ENCODE data around the gene NAPA. TPM values are rescaled to one million over a fixed set of nuclear protein-coding genes. Genes with fewer than 3 reads are reported as not detected.
"Not testable (repeated sequence)": the region's sequence is repeated elsewhere in the genome, so short reads cannot be mapped to it uniquely, and the experiment has no call there.

NAPA gene
- polyA plus RNA-seq, 4 donors, result 91.6 to 163 (median 154) TPM

DNA sequence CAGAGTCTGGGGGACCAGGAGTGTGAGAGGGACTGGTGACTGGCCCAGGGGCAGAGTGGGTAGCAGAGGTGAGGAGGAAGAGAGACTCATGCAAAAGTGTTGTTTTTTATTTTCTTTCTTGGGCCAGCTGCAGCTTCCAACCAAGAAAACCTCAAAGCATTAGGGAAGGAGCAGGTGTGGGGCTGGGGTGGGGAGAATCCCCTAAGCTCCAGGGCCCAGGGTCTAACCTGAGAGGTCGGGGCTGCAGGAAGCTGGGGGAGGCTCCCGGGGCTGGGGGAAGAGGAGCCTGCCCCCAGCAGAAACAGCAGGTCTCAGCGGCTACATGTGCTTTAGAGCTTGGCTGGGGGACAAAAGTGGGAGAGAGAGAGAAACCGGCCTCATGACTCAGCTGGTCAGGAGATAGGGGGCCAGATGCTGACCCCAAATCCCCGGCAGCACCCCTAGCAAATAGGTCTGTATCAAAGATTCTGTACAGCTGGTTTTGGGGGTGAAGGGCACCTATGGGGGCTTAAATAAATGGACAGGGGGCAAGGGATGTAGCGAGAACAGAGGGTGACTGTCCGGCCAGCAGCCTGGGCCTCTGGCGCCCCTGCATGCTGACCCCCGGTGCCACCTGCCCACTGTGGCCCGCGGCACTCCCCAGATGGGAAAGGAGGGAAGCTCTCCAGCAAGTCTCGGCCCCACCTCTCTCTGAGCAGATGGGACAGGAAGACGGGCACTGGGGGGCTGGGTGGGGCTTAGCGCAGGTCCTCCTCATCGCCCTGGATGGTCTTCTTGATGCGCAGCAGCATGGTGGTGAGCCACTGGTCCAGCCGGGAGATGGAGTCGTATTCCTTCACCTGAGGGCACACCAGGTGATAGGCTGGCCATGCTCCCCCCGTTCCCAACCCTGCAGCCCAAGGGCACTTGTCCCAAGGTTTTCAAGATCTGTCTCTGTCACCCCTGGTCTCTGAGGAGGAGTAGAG, 27.0 kb downstream of the NAPA start:
- DNase-seq (ENCODE audit: low read depth in 4 of 4, low spot score in 3 of 4), result no peak

DNA sequence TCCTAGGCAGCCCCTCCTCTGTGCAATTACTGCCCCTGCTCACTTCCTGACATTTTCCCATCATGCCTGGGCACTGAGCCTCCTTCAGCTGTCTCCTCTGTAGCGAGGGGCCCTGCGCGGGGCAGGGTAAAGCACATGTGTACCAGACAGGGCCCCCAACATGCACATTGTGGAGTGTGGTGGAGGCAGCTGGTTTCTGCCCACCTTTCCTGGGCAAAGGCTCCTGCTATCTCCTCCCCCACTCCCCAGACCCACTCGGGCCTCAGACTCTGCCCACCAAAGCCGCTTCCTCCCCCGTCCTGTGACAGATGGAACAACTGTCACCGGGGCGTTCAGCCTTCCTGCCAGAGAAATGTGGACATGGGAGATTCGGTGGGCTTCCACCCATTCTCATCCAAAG, 28.0 kb downstream of the NAPA start:
- no peak for DNase-seq (ENCODE audit: low read depth in 4 of 4, low spot score in 3 of 4)

DNA sequence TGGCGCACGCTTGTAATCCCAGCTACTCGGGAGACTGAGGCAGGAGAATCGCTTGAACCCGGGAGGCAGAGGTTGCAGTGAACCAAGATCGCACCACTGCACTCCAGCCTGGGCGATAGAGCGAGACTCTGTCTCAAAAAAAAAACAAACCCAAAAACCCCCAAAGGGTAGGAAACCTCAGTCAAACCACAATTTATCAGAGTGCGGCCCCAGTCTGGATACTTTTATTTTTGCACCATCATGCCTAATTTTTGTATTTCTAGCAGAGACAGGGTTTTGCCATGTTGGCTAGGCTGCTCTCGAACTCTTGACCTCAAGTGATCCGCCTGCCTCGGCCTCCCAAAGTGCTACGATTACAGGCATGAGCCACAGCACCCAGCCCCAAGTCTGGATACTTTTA, 28.6 kb downstream of the NAPA start:
- not testable (repeated sequence) for DNase-seq (ENCODE audit: low read depth in 4 of 4, low spot score in 3 of 4)

DNA sequence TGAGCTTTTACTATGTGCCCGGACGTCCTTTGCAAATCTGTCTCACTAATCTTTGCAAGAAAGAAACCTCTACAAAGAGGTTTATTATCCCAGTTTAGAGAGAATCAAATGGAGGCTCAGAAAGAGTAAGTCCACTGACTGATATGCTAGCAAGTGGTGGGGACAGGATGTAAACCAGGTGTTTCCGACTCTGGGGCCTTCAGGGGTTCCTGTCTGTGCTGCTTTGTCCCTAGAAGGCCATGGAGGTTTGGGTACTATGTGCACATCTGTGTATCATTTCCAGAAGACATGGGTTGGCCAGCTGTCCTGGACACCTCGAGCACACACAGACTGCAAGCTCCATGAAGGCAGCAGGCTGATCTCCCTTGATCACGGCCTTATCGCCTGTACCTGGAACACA, 29.7 kb downstream of the NAPA start:
- DNase-seq (ENCODE audit: low read depth in 4 of 4, low spot score in 3 of 4), result no peak

DNA sequence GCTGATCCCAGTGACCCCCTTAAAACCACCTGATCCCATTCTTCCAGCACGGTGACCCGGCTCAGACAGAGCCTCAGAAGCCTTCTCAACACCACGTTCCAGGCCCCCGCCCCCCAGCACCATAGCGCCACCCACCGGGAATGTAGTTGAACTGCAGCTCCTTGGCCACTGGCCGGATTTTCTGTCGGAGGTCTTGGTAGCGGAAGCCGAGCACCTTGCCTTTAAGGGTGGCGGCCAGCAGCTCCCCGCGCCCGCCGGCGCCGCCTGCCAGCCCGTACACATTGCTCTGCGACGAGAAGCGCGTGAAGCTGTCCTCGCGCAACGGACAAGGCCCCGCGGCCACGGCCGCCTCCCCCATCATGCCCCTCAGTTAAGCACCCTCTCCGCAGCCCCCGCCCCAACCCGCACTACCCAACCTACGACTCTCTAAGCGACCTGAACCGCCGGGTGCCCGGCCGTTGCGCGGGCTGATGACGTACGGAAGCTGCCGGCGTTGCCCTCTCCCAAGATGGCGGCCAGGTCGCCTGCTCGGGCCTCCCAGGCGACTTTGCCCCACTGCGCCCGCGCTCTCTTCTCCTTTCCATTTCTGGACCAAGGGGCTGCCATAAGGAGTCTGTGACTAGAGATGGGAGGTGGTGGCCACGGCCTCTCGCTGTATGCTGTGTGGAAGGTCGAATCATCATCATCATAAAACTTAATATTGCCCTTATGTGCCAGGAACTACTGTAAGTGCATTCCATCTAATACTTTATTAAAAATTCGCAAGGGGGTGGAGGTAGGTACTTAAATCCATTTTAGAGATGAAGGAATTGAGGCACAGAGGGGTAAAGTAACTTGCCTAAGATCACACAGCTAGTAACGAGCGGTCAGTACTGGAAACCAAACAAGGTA, 30.8 kb downstream of the NAPA start, which contains the start of gene KPTN:
KPTN (minus strand) TSS at position 420 of the 891 bp plus-strand sequence; CDS start at position 361, 59 bp downstream.
- DNase-seq (ENCODE audit: low read depth in 4 of 4, low spot score in 3 of 4), result peak; percentile 77 to 82 (median 78)

DNA sequence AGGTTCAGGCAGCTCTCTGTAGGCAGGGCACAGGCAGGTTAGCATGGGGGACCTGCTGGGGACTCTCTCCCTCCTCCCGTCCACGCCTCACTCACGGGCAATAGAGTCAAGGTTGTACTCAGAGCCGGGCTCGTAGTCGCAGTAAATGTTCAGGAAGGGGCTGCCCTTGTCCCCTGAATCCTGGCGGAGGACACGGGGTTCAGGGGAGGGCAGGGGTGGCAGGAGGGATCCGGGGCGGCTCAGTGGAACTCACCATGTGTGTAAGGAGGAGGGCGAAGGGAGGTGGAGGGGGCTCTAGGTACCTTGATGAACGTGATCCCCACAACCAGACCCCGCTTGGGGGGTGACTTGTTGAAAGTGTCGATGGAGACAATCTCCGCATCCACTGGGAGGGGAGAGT, 31.7 kb downstream of the NAPA start:
- DNase-seq (ENCODE audit: low read depth in 4 of 4, low spot score in 3 of 4), result no peak

DNA sequence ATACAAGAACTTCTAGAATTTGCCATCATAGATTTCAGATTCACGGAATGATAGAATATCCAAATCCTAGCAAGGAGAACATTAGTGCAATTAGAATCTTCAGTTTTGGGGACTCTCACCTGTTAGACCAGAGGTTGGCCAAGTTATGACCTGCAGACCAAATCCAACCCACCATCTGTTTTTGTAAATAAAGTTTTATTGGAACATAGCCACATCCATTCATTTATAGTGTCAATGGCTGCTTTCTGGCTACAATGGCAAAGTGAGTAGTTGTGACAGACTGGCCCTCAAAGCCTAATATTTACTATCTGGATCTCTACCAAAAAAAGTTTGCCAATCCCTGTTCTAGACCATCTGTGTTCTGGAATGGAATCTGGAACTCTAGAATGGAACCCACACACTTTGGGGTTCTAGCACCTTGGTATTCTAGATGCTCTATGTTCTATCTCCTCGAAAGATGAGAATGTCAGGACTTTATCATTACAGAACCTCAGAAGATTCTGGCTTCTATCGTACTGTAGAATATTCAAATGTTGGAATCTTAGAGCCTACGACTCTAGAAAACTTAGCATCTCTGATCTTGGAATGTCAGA, 33.3 kb downstream of the NAPA start:
- DNase-seq (ENCODE audit: low read depth in 4 of 4, low spot score in 3 of 4), result no peak

DNA sequence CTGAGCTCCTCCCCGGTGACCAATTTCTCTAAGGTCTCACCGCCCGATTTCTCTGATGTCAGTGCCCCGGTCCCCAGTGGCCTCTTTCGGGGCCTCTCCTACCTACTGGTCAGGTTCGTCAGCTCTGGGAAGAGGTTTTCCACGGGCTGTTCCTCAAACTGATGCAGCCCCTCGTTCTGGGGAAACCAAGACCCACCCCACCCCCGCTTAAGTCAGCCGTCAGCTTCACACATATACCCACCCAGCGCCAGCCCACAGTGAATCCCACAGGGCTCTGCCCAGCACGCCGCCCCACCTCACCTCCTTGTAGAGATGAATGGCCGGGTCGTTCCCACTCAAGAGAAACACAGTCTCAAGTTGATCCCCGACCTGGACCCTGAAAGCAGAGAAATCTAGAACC, 34.2 kb downstream of the NAPA start:
- no peak for DNase-seq (ENCODE audit: low read depth in 4 of 4, low spot score in 3 of 4)

DNA sequence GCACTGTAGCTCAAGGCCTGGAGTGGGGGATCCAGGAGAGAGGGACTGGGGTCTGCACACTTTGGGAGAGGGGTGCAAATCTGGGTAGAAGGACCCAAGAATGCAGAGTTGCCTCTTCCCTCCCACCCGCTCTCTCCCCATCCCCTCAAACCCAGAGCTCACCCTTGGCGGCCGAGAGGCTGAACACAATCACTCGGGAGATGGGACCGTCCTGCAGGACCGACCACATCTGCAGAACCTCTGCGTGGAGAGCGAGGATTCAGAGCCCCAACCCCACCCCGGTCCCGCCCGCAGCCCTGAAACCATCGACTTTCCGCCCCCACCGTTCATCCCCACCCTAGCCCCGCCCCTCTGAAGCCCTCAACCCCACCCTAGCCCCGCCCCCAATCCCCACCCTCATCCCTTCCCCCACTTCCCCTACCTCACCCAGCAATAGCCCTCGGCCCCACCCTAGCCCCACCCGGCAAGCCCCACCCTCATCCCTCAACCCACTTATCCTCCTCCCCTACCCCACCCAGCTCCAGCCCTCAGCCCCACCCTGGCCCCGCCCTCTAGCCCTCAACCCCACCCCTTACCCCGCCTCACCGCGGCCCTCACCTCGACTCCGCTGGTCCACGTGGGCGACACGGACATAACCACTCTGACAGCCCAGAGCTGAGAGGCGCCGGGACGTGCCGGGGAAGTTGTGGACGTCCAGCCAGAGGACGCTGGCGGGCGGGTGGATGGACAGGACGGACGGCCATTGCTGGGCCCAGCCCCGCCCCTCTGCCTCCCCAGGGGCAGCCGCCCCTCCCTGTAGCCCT, 35.0 kb downstream of the NAPA start:
- no peak for DNase-seq (ENCODE audit: low read depth in 4 of 4, low spot score in 3 of 4)

DNA sequence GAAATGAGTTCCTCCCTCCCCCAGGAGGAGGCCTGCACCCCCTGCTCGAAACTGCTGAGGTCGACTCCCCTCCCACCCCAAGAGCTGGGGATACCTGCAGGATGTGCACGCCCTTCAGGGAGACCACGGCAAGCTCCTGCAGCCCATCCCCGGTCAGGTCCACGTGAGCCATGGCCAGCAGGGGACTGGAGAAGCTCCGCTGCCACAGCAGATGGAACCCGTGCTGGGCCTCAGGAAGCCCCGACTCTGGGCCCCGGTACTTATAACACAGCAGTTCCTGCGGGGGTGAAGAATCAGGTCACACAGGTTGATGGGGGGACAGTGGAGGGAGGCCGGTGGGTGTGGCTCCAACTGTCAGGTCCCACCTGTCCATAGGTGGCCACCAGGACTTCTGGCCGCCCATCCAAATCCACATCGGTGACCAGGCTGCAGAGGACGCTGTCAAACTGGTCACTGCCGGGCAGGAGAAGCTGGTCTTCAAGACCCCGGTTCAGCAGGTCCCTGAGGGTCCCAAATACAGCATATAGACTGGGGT, 38.4 kb downstream of the NAPA start:
- no peak for DNase-seq (ENCODE audit: low read depth in 4 of 4, low spot score in 3 of 4)

DNA sequence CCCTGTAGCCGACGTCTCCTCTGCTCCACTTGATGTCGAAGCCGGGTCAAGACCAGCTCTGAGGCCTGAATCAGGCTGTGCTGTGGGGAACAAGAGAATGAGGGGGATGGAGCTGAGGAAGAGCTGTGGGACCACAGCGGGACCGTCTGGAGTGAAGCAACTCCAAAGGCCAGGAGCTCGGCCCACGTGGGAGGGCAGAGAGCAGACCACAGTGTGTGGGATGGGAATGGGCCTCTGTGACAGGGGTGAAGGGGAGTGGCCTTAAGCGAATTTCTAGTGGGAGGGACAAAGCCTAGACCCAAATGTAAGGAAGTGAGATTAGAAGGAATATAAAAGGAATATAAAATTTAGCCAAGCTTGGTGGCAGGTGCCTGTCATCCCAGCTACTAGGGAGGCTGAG, 39.4 kb downstream of the NAPA start:
- DNase-seq (ENCODE audit: low read depth in 4 of 4, low spot score in 3 of 4), result no peak

DNA sequence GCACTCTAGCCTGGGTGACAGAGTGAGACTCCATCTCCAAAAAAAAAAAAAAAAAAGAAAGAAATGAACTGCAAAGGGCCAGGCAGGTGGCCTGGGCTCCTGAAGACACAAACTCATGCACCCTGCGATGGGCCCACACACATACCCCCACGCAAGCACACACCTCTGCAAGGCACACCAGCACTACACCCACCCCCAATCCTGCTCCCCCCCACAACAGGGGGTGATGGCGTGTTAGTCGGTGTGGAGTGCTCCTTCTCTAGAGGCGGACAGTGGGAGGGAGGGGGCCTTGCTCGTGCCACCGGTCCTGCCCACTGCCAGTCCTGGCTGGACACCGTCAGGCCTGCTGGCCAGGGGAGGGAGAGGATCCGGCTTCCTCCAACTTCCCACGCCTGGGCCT, 41.5 kb downstream of the NAPA start:
- no peak for DNase-seq (ENCODE audit: low read depth in 4 of 4, low spot score in 3 of 4)

DNA sequence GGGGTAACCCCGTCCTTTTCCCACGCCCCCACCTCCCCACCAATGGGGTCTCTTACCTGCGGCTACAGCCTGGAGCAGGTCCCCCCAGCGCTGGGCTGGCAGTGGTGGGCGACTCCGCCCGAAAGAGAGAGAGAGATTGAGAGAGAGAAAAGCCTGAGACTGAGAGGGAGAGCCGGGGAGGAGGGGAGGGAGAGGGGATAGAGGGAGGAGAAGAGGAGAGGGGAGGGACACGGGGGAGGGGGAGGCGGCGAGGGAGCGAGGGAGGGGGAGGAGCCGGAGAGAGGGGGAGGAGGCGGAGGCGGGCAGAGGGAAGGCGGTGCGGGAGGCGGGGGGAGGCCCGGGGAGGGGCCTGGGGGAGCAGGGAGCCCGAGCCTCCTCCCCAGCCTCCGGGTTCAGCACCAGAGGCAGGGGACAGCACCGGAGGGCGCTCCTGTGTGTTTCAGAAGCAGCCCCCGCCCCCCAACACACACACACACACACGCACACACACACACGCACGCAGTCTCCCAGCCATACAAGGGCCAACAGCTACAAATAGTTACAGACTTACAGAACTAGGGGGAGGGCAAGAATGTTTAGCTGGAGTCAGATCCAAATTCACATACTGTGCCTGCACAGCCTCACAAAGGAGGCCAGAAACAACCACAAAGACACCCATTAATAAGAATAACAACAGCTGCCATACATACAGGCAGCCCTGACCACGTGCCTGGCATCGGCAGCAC, 43.0 kb downstream of the NAPA start, which contains the start of gene SLC8A2:
SLC8A2 (minus strand) TSS at position 161 of the 725 bp plus-strand sequence. CDS start 5,490 bp downstream, outside the sequence.
- peak; percentile 71 to 87 (median 82) for DNase-seq (ENCODE audit: low read depth in 4 of 4, low spot score in 3 of 4)

DNA sequence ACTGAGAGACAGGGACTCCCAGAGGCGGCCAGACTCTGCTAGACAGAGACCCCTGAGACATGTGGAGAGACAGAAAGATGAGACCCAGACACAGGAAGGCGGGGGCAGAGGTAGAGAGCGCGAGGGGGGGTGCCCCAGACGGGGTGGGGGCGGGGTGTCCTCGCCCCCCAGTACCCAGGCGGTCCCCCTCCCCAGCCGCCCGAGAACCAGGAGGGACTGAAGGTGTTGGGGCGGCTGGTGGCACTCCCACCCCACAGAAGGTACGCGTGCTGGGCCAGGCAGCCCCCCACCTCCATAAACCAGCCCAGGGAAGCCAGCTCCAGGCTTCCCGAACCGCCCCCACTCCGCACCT, 43.5 kb downstream of the NAPA start:
- DNase-seq (ENCODE audit: low read depth in 4 of 4, low spot score in 3 of 4), result no peak

DNA sequence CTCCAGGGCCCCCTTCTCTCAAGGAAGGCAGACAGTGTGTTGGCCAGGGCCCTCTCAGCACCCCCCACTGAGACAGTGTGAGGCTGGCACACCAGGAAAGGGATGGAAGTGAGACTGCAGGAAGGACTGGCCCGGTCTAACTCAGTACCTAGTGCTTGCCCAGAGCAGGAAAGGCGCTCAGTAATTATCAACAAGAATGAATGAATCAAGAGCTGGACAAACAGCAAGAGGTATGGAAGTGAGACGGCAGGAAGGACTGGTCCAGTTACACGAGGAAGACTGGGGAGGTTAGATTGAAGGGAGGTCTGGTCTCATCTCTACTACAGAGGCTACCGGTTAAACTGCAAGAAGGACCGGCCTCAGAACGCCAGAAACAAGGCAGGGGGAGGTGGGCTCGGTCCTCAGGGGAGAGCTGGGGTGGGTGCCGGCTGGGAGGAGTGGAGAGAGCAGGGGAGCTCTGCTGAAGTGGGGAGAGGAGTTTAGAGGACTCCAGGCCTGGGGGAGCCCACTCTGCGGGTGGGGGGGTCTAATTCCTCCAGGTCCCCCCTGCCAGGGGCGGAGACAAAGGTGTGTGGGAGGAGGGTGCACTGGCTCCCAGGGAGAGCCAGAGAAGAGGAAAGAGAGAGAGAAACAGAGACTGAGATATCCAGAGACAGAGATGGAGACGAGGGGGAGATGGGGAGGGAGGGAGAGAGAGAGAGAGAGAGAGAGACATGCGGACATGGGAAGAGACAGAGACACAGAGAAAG, 44.2 kb downstream of the NAPA start:
- DNase-seq (ENCODE audit: low read depth in 4 of 4, low spot score in 3 of 4), result no peak

DNA sequence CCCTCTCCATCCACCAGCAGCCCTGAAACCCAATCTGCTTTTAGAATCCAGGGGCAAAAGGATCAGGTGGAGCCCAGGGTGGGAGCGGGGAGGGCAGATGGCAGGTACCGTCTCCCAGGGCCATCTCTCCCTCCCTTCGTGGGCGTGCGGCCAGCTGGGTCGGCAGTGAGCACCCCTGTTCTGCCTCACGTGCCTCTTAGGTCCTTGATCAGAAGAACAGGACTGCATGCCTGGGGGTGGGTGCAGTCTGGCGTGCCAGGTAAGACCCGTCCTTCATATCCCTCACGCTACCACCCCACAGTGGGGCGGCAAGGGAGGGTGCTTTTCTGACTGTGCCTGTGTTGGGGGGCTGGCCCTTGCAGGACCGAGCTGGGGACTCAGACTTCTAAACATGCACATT, 45.1 kb downstream of the NAPA start:
- no peak for DNase-seq (ENCODE audit: low read depth in 4 of 4, low spot score in 3 of 4)

DNA sequence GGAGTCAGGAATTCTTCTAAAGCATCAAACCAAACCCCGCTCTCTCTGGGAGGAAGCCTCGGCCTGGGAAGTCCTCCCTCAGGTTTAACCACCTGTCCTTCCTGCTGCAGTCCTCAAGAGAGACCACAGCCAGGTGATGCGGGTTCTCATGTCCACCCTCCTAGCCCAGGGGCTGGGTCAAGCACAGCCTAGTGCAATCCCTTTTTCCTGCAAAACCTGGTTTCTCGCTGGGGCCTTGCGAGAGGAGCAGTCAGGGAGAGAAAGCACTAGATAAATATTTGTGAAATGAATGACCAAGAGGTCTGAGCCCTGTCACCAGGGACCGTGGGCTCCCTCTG, 45.5 kb downstream of the NAPA start:
- no peak for DNase-seq (ENCODE audit: low read depth in 4 of 4, low spot score in 3 of 4)

DNA sequence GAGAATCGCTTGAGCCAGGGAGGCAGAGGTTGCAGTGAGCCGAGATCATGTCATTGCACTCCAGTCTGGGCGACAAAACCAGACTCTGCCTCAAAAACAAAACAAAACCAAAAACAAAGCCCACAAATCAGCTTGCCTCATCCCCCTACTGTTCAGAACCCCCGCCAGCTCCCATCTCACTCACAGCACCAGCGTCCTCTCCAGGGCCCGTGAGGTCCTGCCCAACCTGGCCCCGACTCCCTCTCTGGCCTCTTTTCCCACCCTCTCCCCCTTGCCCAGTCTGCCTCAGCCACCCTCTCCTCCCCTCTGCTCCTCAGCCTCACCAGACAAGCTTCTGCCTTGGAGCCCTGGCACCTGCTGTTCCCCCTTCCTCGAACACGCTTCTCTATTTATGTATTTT, 46.9 kb downstream of the NAPA start:
- no peak for DNase-seq (ENCODE audit: low read depth in 4 of 4, low spot score in 3 of 4)

DNA sequence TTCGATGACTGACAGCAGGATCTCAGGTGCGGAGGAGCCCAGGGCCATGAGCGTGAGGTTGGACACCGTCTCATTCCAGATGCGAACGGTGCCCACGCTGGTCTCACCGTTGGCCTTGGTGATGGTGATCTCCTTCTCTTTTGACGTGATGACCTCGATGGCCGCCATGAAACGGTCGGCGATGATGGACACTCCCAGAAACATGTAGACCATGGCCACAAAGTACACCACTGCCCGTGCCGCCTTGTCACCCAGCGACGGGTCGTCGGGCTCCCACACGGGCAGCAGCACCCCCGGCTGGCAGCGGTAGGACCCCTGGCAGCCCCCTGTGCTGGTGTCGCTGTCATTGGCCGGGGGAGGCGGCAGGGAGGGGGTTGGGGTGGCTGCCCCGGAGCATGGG, 48.9 kb downstream of the NAPA start:
- DNase-seq (ENCODE audit: low read depth in 4 of 4, low spot score in 3 of 4), result no peak

All from left renal pelvis (tissue), 4 donors.